ENCODE results near the gene LYPLAL1. TPM values are rescaled to one million over a fixed set of nuclear protein-coding genes. Genes with fewer than 3 reads are reported as not detected.

Gene LYPLAL1
- total and polyA plus RNA-seq, 2 of the 4 experiments (the other 2 are of a cell fraction) = 4.8 to 7.5 TPM

GRCh38 chr1:219150913-219151312 is 22.8 kb upstream of the LYPLAL1 start:
- H3K9me3 ChIP-seq (ENCODE audit: control insufficient read depth, insufficient read depth, low read length) = no peaks in the 10 kb centered on the region
- ATAC-seq (ENCODE audit: low read depth) (no peak), DNase-seq (no peak)
- H3K9ac ChIP-seq (ENCODE audit: low read depth, low read length) = no peak overlapping the region
- no peak overlapping the region for H4K5ac ChIP-seq (ENCODE audit: low read depth, low read length)
- H3K56ac ChIP-seq (ENCODE audit: extremely low read depth, insufficient read depth, low read length) = no peak overlapping the region
- H2BK20ac ChIP-seq (ENCODE audit: low read depth, low read length) = no peak overlapping the region
- in situ Hi-C loops (cut with MboI; ENCODE audit: low sequenced_read_pairs) = no loop called here
- no peak overlapping the region for H2BK15ac ChIP-seq (ENCODE audit: low read depth, low read length)
- H4K20me1 ChIP-seq (ENCODE audit: insufficient read depth, low read length) = no peaks in the 10 kb centered on the region
- H3K4ac ChIP-seq (ENCODE audit: low read depth, low read length) = no peak overlapping the region
- H2AFZ ChIP-seq (replicated peaks; ENCODE audit: low read length, poor library complexity) = no peak overlapping the region
- H3K4me2 ChIP-seq (ENCODE audit: low read depth, low read length) = no peak overlapping the region
- no peak overlapping the region for H2BK5ac ChIP-seq (ENCODE audit: low read depth, low read length, poor library complexity, severe bottlenecking)
- no peak overlapping the region for H2AK5ac ChIP-seq (ENCODE audit: low read depth, low read length)
- no peak overlapping the region for H4K8ac ChIP-seq (ENCODE audit: low read depth in 2 of 2, low read length in 2 of 2)
- no peak overlapping the region for H3K14ac ChIP-seq (replicated peaks; ENCODE audit: low read depth, low read length)
- no peak overlapping the region for H3K27ac ChIP-seq (ENCODE audit: insufficient read depth, low read length)
- no peak overlapping the region for H2BK120ac ChIP-seq (ENCODE audit: low read depth, low read length)
- H3K23ac ChIP-seq (ENCODE audit: low read depth, low read length) = no peak overlapping the region
- H4K91ac ChIP-seq (ENCODE audit: insufficient read depth, low read depth, low read length) = no peak overlapping the region
- no peaks in the 10 kb centered on the region for H3K79me1 ChIP-seq (ENCODE audit: low read depth in 1 of 2, low read length in 2 of 2)
- whole genome bisulfite sequencing, 2 experiments (ENCODE audit: extremely low coverage in 2 of 2, insufficient read length in 1 of 2) = 100% methylated on average over 2 of the region's 3 CpGs; no CpG with 5 or more reads in 1 of the 2 experiments
- intact Hi-C loops (cut with micrococcal nuclease) = no loop called here
- H3K27me3 ChIP-seq (ENCODE audit: control insufficient read depth, insufficient read depth, low read length) = no peaks in the 10 kb centered on the region
- no peak for TF ChIP-seq MAZ (IDR thresholded peaks at IDR 0.05; ENCODE audit: borderline replicate concordance, low read depth, low read length)
- no peak for TF ChIP-seq NFE2L2 (IDR thresholded peaks at IDR 0.05; ENCODE audit: low read depth, low read length)
- TF ChIP-seq MAFK (IDR thresholded peaks at IDR 0.05; ENCODE audit: low read depth, low read length) = peak; percentile 17; the same call in 1 of the 2 replicates
- ChIA-PET CTCF (no interaction called here), POLR2A (ENCODE audit: unreplicated experiment) (no interaction called here)
- H2AK9ac ChIP-seq (replicated peaks; ENCODE audit: low read depth, low read length, poor library complexity) = no peak overlapping the region
- dilution Hi-C loops (cut with HindIII; ENCODE audit: low sequenced_read_pairs, unreplicated experiment) = no loop called here
- no peaks in the 10 kb centered on the region for H3K36me3 ChIP-seq (ENCODE audit: control insufficient read depth, insufficient read depth, low read length)
- no peaks in the 10 kb centered on the region for H3K4me1 ChIP-seq (ENCODE audit: control insufficient read depth, insufficient read depth, low read length)
- BruUV-seq (replicated peaks) = no TSS peak
- H3K4me3 ChIP-seq (ENCODE audit: insufficient read depth, low read depth, low read length) = no peak overlapping the region
- no peaks in the 10 kb centered on the region for H3K9me1 ChIP-seq (ENCODE audit: insufficient read depth, low read length)
- no peak overlapping the region for H3K18ac ChIP-seq (ENCODE audit: low read depth, low read length)

Measured in IMR-90 (cell line).